HEK293 (cell line): ENCODE data around the gene KANSL2.

Experiments
- CTCF ChIA-PET: fragments of 350-600 bp; formaldehyde crosslinking; extraction: SDS; loops from one replicate; lab custom pipeline; 2021; ENCODE audit warnings: antibody characterized with exemption; lab: Yijun Ruan, JAX
- POLR2A ChIA-PET: fragments of 300-600 bp; formaldehyde crosslinking; extraction: SDS; loops from one replicate; lab custom pipeline; 2020; ENCODE audit warnings: antibody characterized with exemption, inconsistent platforms; lab: Yijun Ruan, JAX
- H3K27ac ChIP-seq: fragments of 200-500 bp; sonication (Bioruptor generic); 2 replicates; pipeline ENCODE4 v1.5.1; 2014; ENCODE audit warnings: low read depth, low read length, control low read depth, inconsistent platforms; ENCODE audit errors: extremely low read depth
- H3K36me3 ChIP-seq, 2 experiments: fragments of 200-500 bp in 1 of 2; sonication (Bioruptor generic) in 1 of 2; 1 replicate in 1 of 2; 2 replicates in 1 of 2; pipeline ENCODE4 v1.5.1; 2014 to 2017; ENCODE audit warnings: inconsistent platforms in 2 of 2, low read length in 2 of 2; ENCODE audit not compliant: control insufficient read depth in 2 of 2, insufficient read depth in 1 of 2
- H3K4me1 ChIP-seq: fragments of 200-500 bp; sonication (Bioruptor generic); 2 replicates; pipeline ENCODE4 v1.5.1; 2014; ENCODE audit warnings: mild to moderate bottlenecking, low read length, inconsistent platforms; ENCODE audit not compliant: control insufficient read depth, insufficient read depth
- H3K4me3 ChIP-seq: 2 replicates; pipeline ENCODE4 v1.5.1; 2011; ENCODE audit warnings: low read depth, mild to moderate bottlenecking, control low read depth, low read length, moderate library complexity
- H3K9me3 ChIP-seq: fragments of 200-500 bp; sonication (Bioruptor generic); 2 replicates; pipeline ENCODE4 v1.5.1; 2014; ENCODE audit warnings: low read depth, low read length, inconsistent platforms; ENCODE audit not compliant: control insufficient read depth, insufficient read depth
- ATF2 ChIP-seq: fragments of 450-650 bp; formaldehyde crosslinking; IDR thresholded peaks from 2 replicates; pipeline ENCODE4 v1.5.1; 2016; ENCODE audit warnings: missing biosample characterization, missing genetic modification characterization, low read depth
- EGR2 ChIP-seq: fragments of 450-650 bp; formaldehyde crosslinking; IDR thresholded peaks from 2 replicates; pipeline ENCODE4 v1.5.1; 2016; ENCODE audit warnings: low read depth, missing biosample characterization, missing genetic modification characterization
- IKZF3 ChIP-seq: fragments of 450-650 bp; IDR thresholded peaks from 2 replicates; pipeline ENCODE4 v1.5.0; 2018; ENCODE audit warnings: missing biosample characterization, mild to moderate bottlenecking, missing genetic modification characterization, moderate library complexity
- KLF16 ChIP-seq: fragments of 450-650 bp; formaldehyde crosslinking; IDR thresholded peaks from 2 replicates; pipeline ENCODE4 v1.5.1; 2017; ENCODE audit warnings: missing biosample characterization, missing genetic modification characterization
- KLF7 ChIP-seq: fragments of 450-650 bp; formaldehyde crosslinking; IDR thresholded peaks from 2 replicates; pipeline ENCODE4 v1.5.1; 2016; ENCODE audit warnings: missing biosample characterization, missing genetic modification characterization, borderline replicate concordance
- PRDM6 ChIP-seq: fragments of 450-650 bp; formaldehyde crosslinking; IDR thresholded peaks from 2 replicates; pipeline ENCODE4 v1.5.1; 2017; ENCODE audit warnings: missing biosample characterization, missing genetic modification characterization
- SCRT1 ChIP-seq: fragments of 450-650 bp; formaldehyde crosslinking; IDR thresholded peaks from 2 replicates; pipeline ENCODE4 v1.5.1; 2016; ENCODE audit warnings: missing biosample characterization, missing genetic modification characterization, borderline replicate concordance
- TCF7L2 ChIP-seq: IDR thresholded peaks from 2 replicates; pipeline ENCODE4 v1.6.1; 2011; ENCODE audit warnings: low read depth, mild to moderate bottlenecking, inconsistent platforms, low read length, moderate library complexity, borderline replicate concordance
- ZFHX2 ChIP-seq: fragments of 450-650 bp; formaldehyde crosslinking; conservative IDR thresholded peaks from 2 replicates; pipeline ENCODE4 v1.5.1; 2016; ENCODE audit warnings: missing biosample characterization, missing genetic modification characterization
- ZFP69B ChIP-seq: fragments of 450-650 bp; formaldehyde crosslinking; IDR thresholded peaks from 2 replicates; pipeline ENCODE4 v1.5.1; 2016; ENCODE audit warnings: missing biosample characterization, missing genetic modification characterization
- ZNF146 ChIP-seq: fragments of 450-650 bp; formaldehyde crosslinking; IDR thresholded peaks from 2 replicates; pipeline ENCODE4 v1.5.1; 2016; ENCODE audit warnings: missing biosample characterization, missing genetic modification characterization
- ZNF184 ChIP-seq: fragments of 450-650 bp; IDR thresholded peaks from 2 replicates; pipeline ENCODE4 v1.5.1; 2018; ENCODE audit warnings: missing biosample characterization, mild to moderate bottlenecking, missing genetic modification characterization
- ZNF335 ChIP-seq: fragments of 450-650 bp; formaldehyde crosslinking; conservative IDR thresholded peaks from 2 replicates; pipeline ENCODE4 v1.5.1; 2016; ENCODE audit warnings: missing biosample characterization, missing genetic modification characterization
- ZNF398 ChIP-seq: fragments of 450-650 bp; formaldehyde crosslinking; IDR thresholded peaks from 2 replicates; pipeline ENCODE4 v1.5.1; 2017; ENCODE audit warnings: missing biosample characterization, missing genetic modification characterization
- ZNF423 ChIP-seq: fragments of 450-650 bp; formaldehyde crosslinking; IDR thresholded peaks from 2 replicates; pipeline ENCODE4 v1.5.1; 2016; ENCODE audit warnings: missing biosample characterization, missing genetic modification characterization
- ZNF580 ChIP-seq: fragments of 450-650 bp; formaldehyde crosslinking; IDR thresholded peaks from 2 replicates; pipeline ENCODE4 v1.5.1; 2016; ENCODE audit warnings: missing biosample characterization, missing genetic modification characterization
- ZNF704 ChIP-seq: fragments of 450-650 bp; formaldehyde crosslinking; IDR thresholded peaks from 2 replicates; pipeline ENCODE4 v1.5.1; 2016; ENCODE audit warnings: missing biosample characterization, missing genetic modification characterization
- ZNF791 ChIP-seq: fragments of 450-650 bp; formaldehyde crosslinking; IDR thresholded peaks from 2 replicates; pipeline ENCODE4 v1.5.1; 2016; ENCODE audit warnings: missing biosample characterization, missing genetic modification characterization
- TF ChIP-seq, protein P1 (sequence below): fragments of 450-650 bp; formaldehyde crosslinking; IDR thresholded peaks from 2 replicates; pipeline ENCODE4 v1.5.1; 2016; ENCODE audit warnings: missing biosample characterization, missing genetic modification characterization
- TF ChIP-seq, protein P2 (sequence below): fragments of 450-650 bp; formaldehyde crosslinking; conservative IDR thresholded peaks from 2 replicates; pipeline ENCODE4 v1.5.1; 2016; ENCODE audit warnings: low read depth, missing biosample characterization, missing genetic modification characterization
- TF ChIP-seq, protein P3 (sequence below): fragments of 450-650 bp; formaldehyde crosslinking; IDR thresholded peaks from 2 replicates; pipeline ENCODE4; 2016; ENCODE audit warnings: missing biosample characterization, missing genetic modification characterization

Gene KANSL2

DNA sequence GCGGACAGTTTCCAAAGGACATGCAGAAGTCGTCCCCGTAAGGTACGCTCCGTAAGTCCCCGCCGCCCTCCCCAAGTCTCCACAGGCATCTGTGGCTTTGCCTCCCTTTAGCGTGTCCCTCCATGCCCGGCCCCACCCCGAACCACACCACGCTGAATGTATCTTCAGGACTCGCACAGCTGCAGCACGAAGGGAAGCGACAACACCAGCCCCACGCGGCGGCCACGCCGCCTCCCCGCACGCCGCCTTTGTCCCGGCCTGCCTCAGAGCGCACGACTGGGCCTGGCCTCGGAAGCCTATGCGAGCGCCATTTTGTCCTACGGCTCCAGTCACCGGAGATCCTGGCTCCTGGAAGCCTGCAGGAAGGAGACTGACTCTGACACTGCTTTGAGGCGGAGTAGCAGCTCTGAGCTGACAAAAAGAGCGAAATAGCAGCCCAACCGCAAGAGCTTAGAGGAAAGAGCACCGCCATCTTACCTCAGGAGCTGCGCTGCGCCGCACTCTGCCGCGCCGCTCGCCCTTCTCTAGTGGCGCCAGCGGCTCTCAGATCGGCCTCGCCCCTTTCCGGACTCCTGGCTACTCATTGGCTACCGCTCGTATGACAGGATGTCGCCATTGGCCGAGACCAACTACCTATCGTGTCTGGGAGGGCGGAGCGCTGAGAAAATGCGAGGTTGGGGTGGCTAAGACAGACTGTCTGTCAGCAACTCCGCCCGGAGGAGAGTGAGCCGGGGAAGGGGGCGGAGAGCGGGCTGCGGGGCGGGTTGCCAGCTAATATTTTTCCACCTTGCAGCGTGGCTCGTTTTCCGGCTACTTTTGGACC lies at the start of gene KANSL2:
Gene KANSL2, minus strand, starts transcription at position 529 of the 823 bp plus-strand sequence. CDS start 606 bp downstream, outside the sequence.
- H3K27ac ChIP-seq, result peak within 1 kb of the TSS; percentile 70
- H3K9me3 ChIP-seq, result no peaks in the 10 kb centered on the region
- no peaks in the 10 kb centered on the region; the same call in none of the 2 replicates for H3K4me1 ChIP-seq
- peaks cover 33 to 38% of the 10 kb centered on the region in 2 experiments for H3K36me3 ChIP-seq
- ChIA-PET POLR2A (interaction anchor here (0.7 to 1.5 kb wide), 22 partner anchors 9 to 946 kb away, joined by 3 to 18 read pairs (median 4); partner anchors contain the start of genes ADCY6, DDX23 and TUBA1B), CTCF (interaction anchor here (0.9 kb wide), 1 partner anchor 113 kb away, joined by 3 read pairs; no protein-coding TSS in a partner anchor)
- H3K4me3 ChIP-seq, result peak within 1 kb of the TSS; percentile 94
- no peak; the same call in 1 of the 2 replicates for TF ChIP-seq KLF7 (tag by site-specific recombination)
- TF ChIP-seq TCF7L2, result no peak
- TF ChIP-seq PRDM6 (tag by site-specific recombination), result no peak
- TF ChIP-seq KLF16, result peak; percentile 86
- TF ChIP-seq ZNF791 (tag by site-specific recombination), result no peak
- no peak for TF ChIP-seq ATF2 (tag by site-specific recombination)
- TF ChIP-seq, protein P1, sequence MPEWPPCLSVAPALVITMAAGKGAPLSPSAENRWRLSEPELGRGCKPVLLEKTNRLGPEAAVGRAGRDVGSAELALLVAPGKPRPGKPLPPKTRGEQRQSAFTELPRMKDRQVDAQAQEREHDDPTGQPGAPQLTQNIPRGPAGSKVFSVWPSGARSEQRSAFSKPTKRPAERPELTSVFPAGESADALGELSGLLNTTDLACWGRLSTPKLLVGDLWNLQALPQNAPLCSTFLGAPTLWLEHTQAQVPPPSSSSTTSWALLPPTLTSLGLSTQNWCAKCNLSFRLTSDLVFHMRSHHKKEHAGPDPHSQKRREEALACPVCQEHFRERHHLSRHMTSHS (tag by site-specific recombination), result no peak
- no peak for TF ChIP-seq ZNF398 (tag by site-specific recombination)
- no peak for TF ChIP-seq ZNF423 (tag by site-specific recombination)
- no peak for TF ChIP-seq IKZF3 (tag by site-specific recombination)
- TF ChIP-seq ZNF146 (tag by site-specific recombination), result 0 out of 2 replicates have a peak, but pooled peaks have one; percentile 11
- TF ChIP-seq, protein P2, sequence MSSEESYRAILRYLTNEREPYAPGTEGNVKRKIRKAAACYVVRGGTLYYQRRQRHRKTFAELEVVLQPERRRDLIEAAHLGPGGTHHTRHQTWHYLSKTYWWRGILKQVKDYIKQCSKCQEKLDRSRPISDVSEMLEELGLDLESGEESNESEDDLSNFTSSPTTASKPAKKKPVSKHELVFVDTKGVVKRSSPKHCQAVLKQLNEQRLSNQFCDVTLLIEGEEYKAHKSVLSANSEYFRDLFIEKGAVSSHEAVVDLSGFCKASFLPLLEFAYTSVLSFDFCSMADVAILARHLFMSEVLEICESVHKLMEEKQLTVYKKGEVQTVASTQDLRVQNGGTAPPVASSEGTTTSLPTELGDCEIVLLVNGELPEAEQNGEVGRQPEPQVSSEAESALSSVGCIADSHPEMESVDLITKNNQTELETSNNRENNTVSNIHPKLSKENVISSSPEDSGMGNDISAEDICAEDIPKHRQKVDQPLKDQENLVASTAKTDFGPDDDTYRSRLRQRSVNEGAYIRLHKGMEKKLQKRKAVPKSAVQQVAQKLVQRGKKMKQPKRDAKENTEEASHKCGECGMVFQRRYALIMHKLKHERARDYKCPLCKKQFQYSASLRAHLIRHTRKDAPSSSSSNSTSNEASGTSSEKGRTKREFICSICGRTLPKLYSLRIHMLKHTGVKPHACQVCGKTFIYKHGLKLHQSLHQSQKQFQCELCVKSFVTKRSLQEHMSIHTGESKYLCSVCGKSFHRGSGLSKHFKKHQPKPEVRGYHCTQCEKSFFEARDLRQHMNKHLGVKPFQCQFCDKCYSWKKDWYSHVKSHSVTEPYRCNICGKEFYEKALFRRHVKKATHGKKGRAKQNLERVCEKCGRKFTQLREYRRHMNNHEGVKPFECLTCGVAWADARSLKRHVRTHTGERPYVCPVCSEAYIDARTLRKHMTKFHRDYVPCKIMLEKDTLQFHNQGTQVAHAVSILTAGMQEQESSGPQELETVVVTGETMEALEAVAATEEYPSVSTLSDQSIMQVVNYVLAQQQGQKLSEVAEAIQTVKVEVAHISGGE (tag by site-specific recombination), result peak; percentile 40
- TF ChIP-seq ZFP69B (tag by site-specific recombination), result peak; percentile 78
- TF ChIP-seq ZNF184, result no peak
- no peak for TF ChIP-seq ZFHX2 (tag by site-specific recombination)
- TF ChIP-seq ZNF335 (tag by site-specific recombination), result peak; percentile 99
- TF ChIP-seq, protein P3, sequence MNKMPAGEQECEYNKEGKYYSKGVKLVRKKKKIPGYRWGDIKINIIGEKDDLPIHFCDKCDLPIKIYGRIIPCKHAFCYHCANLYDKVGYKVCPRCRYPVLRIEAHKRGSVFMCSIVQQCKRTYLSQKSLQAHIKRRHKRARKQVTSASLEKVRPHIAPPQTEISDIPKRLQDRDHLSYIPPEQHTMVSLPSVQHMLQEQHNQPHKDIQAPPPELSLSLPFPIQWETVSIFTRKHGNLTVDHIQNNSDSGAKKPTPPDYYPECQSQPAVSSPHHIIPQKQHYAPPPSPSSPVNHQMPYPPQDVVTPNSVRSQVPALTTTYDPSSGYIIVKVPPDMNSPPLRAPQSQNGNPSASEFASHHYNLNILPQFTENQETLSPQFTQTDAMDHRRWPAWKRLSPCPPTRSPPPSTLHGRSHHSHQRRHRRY (tag by site-specific recombination), result no peak
- TF ChIP-seq EGR2 (tag by site-specific recombination), result no peak
- no peak for TF ChIP-seq ZNF704 (tag by site-specific recombination)
- TF ChIP-seq SCRT1 (tag by site-specific recombination), result peak; percentile 97
- TF ChIP-seq ZNF580 (tag by site-specific recombination), result peak; percentile 92
